Measurements from ENCODE around the gene RTN4RL2. TPM values are rescaled to one million over a fixed set of nuclear protein-coding genes. Genes with fewer than 3 reads are reported as not detected.

Gene RTN4RL2
- total RNA-seq, 1 experiment from 2014 or later = 7.0 TPM

DNA sequence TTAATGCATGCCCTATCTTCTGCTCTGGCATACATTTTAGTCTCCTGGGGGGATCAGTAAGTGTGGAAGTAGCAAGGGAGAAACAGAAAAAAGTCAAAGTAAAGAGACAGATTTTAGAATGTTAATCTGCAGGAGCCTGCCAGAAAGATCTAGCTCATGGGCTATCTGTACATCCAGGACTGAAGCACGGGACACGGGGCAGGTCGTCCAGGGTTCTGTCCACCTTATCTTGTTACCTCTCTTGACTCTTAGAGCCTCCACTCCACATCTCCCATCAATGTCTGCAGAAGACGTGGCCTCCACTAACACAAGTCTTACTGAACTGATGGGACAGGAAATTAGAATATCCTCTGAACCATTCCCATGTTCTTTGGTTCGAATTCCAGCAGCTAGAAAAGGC is 31.7 kb upstream of the RTN4RL2 start:
- Histone ChIP-seq H2AK5ac (ENCODE audit: insufficient read length, low read length) (no peak overlapping the region), H3K23me2 (ENCODE audit: insufficient read length, low read depth, low read length, poor library complexity, severe bottlenecking) (peaks cover 6% of the 10 kb centered on the region), H3K4me2 (ENCODE audit: insufficient read depth, insufficient read length, low read length) (no peak overlapping the region), H3K4me1 (ENCODE audit: insufficient read depth, low read length) (peaks cover 2% of the 10 kb centered on the region; the same call in 1 of the 2 replicates), H2BK5ac (ENCODE audit: insufficient read length, low read length) (no peak overlapping the region), H3K9me3 (ENCODE audit: control insufficient read depth, low read depth, low read length) (no peaks in the 10 kb centered on the region), H3K18ac (ENCODE audit: insufficient read length, low read depth, low read length) (no peak overlapping the region), H2BK20ac (ENCODE audit: low read depth, low read length, poor library complexity, severe bottlenecking) (no peak overlapping the region), H3K9ac (ENCODE audit: extremely low read depth, insufficient read length, low read length) (no peak overlapping the region), H4K8ac (replicated peaks; ENCODE audit: insufficient read length, low read depth, low read length) (no peak overlapping the region), H4K91ac (ENCODE audit: insufficient read length, low read depth, low read length) (no peak overlapping the region), H3K27me3 (ENCODE audit: insufficient read depth, low read length) (peaks cover 3% of the 10 kb centered on the region; the same call in 1 of the 2 replicates), H3K79me1 (ENCODE audit: insufficient read depth, low read depth, low read length, poor library complexity, severe bottlenecking) (no peaks in the 10 kb centered on the region), H3K14ac (ENCODE audit: insufficient read depth, low read length) (no peak overlapping the region), H3K79me2 (ENCODE audit: insufficient read depth, low read length) (no peaks in the 10 kb centered on the region), H3T11ph (ENCODE audit: low read length) (no peak overlapping the region), H4K5ac (ENCODE audit: insufficient read length, low read depth, low read length) (no peak overlapping the region), H3K4ac (ENCODE audit: low read depth, low read length) (no peak overlapping the region), H2AFZ (ENCODE audit: low read length) (no peak overlapping the region), H2BK12ac (ENCODE audit: insufficient read length, low read depth, low read length) (no peak overlapping the region), H3K27ac (ENCODE audit: insufficient read length, low read depth, low read length) (no peak overlapping the region), H3K56ac (ENCODE audit: insufficient read length, low read depth, low read length) (no peak overlapping the region), H3K23ac (ENCODE audit: insufficient read length, low read depth, low read length) (no peak overlapping the region), H2BK120ac (ENCODE audit: low read depth, low read length, poor library complexity, severe bottlenecking) (no peak overlapping the region), H4K20me1 (ENCODE audit: control insufficient read depth, insufficient read depth, insufficient read length) (no peaks in the 10 kb centered on the region), H2BK15ac (ENCODE audit: low read depth, low read length) (no peak overlapping the region)
- Mint-ChIP-seq H3K36me3 (ENCODE audit: insufficient read depth in 1 of 3, low read depth in 3 of 3) (peaks cover 8 to 14% (median 12%) of the 10 kb centered on the region in 3 experiments; a peak in 6 of 7 replicates), H3K9me3 (no peaks in the 10 kb centered on the region), H3K4me3 (no peak overlapping the region), H3K27ac (no peak overlapping the region), H3K27me3 (ENCODE audit: low read depth) (peaks cover 47% of the 10 kb centered on the region), H3K4me1 (peaks cover 27 to 35% of the 10 kb centered on the region in 2 experiments)
- no peak for DNase-seq
- no CpG with 5 or more reads among the region's 5 CpGs for WGBS (ENCODE audit: extremely low coverage, insufficient read length, low lambda C conversion rate)
- no peak for TF ChIP-seq CTCF (conservative IDR thresholded peaks at IDR 0.05)
